SKM-1 (cell line): Measurements from ENCODE around the gene AXIN1.
"Not testable (repeated sequence)": the region's sequence is repeated elsewhere in the genome, so short reads cannot be mapped to it uniquely, and the experiment has no call there.

ENCODE experiments used
- DNase-seq: peaks from one replicate; lab custom pipeline; 2025; ENCODE audit not compliant: unreplicated experiment; lab: John Stamatoyannopoulos, UW

The AXIN1 gene

GRCh38 chr16:352547-353403, at the start of gene AXIN1:
TSS of gene AXIN1 (minus strand) at chr16:352723. CDS start at chr16:347025, 5,698 bp downstream.
- peak; percentile 89 for DNase-seq

- peak; percentile 86 for DNase-seq
Measured at GRCh38 chr16:401468-402348, 49.2 kb upstream of the AXIN1 start, which contains the start of gene DECR2. TSS of gene DECR2 (plus strand) at chr16:401885. CDS start at chr16:401964, 79 bp downstream.

GRCh38 chr16:400061-400591, 47.6 kb upstream of the AXIN1 start:
- no peak for DNase-seq

- DNase-seq = no peak
Measured at GRCh38 chr16:399340-400019, 47.0 kb upstream of the AXIN1 start.

GRCh38 chr16:398561-399339, 46.2 kb upstream of the AXIN1 start:
- DNase-seq = no peak

GRCh38 chr16:397736-398332, 45.3 kb upstream of the AXIN1 start:
- DNase-seq = no peak

GRCh38 chr16:397135-397661, 44.7 kb upstream of the AXIN1 start, which contains the start of gene NME4:
TSS of gene NME4 (plus strand) at chr16:397199. CDS start at chr16:397223, 24 bp downstream.
- DNase-seq = no peak

- no peak for DNase-seq
Measured at GRCh38 chr16:396605-397004, 44.1 kb upstream of the AXIN1 start.

GRCh38 chr16:396199-396598, 43.7 kb upstream of the AXIN1 start:
- no peak for DNase-seq

- no peak for DNase-seq
Measured at GRCh38 chr16:392450-393030, 40.0 kb upstream of the AXIN1 start.

GRCh38 chr16:391885-392335, 39.4 kb upstream of the AXIN1 start:
- DNase-seq = no peak

- DNase-seq = no peak
Measured at GRCh38 chr16:389352-389751, 36.8 kb upstream of the AXIN1 start.

GRCh38 chr16:387761-388666, 35.5 kb upstream of the AXIN1 start:
- DNase-seq = not testable (repeated sequence)

- no peak for DNase-seq
Measured at GRCh38 chr16:386641-387156, 34.2 kb upstream of the AXIN1 start.

- no peak for DNase-seq
Measured at GRCh38 chr16:383326-384051, 31.0 kb upstream of the AXIN1 start.

- DNase-seq = peak; percentile 34
Measured at GRCh38 chr16:381789-382717, 29.5 kb upstream of the AXIN1 start, which contains the start of gene PGAP6. TSS of gene PGAP6 (minus strand) at chr16:381978. CDS start at chr16:381821, 157 bp downstream.
